HepG2 (cell line): ENCODE measurements around the gene CYP2W1. TPM values are rescaled to one million over a fixed set of nuclear protein-coding genes. Genes with fewer than 3 reads are reported as not detected.
A peak's percentile ranks its signal among the peaks of the same experiment; 100 is the strongest.

Source experiments
- GLI4 ChIP-seq: sonication (generic); formaldehyde crosslinking; IDR thresholded peaks from 2 replicates; pipeline ENCODE4 v1.5.1; 2020; ENCODE audit warnings: missing genetic modification reagents, mild to moderate bottlenecking, moderate library complexity, borderline replicate concordance
- HMGXB3 ChIP-seq: sonication (generic); formaldehyde crosslinking; IDR thresholded peaks from 2 replicates; pipeline ENCODE4 v1.4.0; 2020; ENCODE audit warnings: missing genetic modification reagents, borderline replicate concordance
- IRF9 ChIP-seq: sonication (generic); formaldehyde crosslinking; IDR thresholded peaks from 2 replicates; pipeline ENCODE4 v1.8.0; 2022; ENCODE audit warnings: missing genetic modification reagents, mild to moderate bottlenecking, borderline replicate concordance
- MAZ ChIP-seq, 2 experiments: sonication (generic) in 1 of 2; formaldehyde crosslinking in 1 of 2; IDR thresholded peaks; 2 replicates each; pipeline versions ENCODE4 v1.5.0 to v1.6.1; 2012 to 2020; ENCODE audit warnings: low read depth in 2 of 2, mild to moderate bottlenecking in 2 of 2, borderline replicate concordance in 1 of 2, improper control_type of control experiment in 1 of 2, low read length in 1 of 2, missing genetic modification reagents in 1 of 2, moderate library complexity in 1 of 2
- SPEN ChIP-seq: sonication (generic); formaldehyde crosslinking; IDR thresholded peaks from 2 replicates; pipeline ENCODE4 v1.5.1; 2020; ENCODE audit warnings: low read depth, mild to moderate bottlenecking, missing genetic modification reagents
- SSRP1 ChIP-seq: IDR thresholded peaks from 2 replicates; pipeline ENCODE4 v1.6.1; 2016; ENCODE audit warnings: control low read depth
- ZNF230 ChIP-seq: sonication (generic); formaldehyde crosslinking; IDR thresholded peaks from 2 replicates; pipeline ENCODE4 v1.4.0; 2020; ENCODE audit warnings: mild to moderate bottlenecking, missing genetic modification reagents
- ZNF232 ChIP-seq: sonication (generic); formaldehyde crosslinking; IDR thresholded peaks from 2 replicates; pipeline ENCODE4 v1.4.0; 2020; ENCODE audit warnings: missing genetic modification reagents, borderline replicate concordance
- ZNF296 ChIP-seq: sonication (generic); formaldehyde crosslinking; conservative IDR thresholded peaks from 2 replicates; pipeline ENCODE4 v1.5.0; 2020; ENCODE audit warnings: mild to moderate bottlenecking, missing genetic modification reagents
- ZNF362 ChIP-seq: sonication (generic); formaldehyde crosslinking; IDR thresholded peaks from 2 replicates; pipeline ENCODE4 v1.4.0; 2020; ENCODE audit warnings: missing genetic modification reagents, mild to moderate bottlenecking, borderline replicate concordance
- polyA plus RNA-seq, 8 experiments: library from polyadenylated mRNA; depleted of rRNA in 3 of 8; stranded (reverse) in 7 of 8; unstranded in 1 of 8; fragments of >200 nt; fragmentation: Illumina TruSeq in 4 of 8; extraction: Trizol in 4 of 8; gene quantifications; 2 replicates each; pipeline versions ENCODE4 v1.2.1 to v1.2.3, GENCODE V29; 2011 to 2016; ENCODE audit warnings: low read depth in 4 of 8, missing spikeins in 1 of 8, mixed read lengths in 1 of 8; ENCODE audit not compliant: insufficient read depth in 1 of 8
- total RNA-seq, 5 experiments: library from RNA; depleted of rRNA; stranded (reverse); fragments of >200 nt; fragmentation: Illumina TruSeq; extraction: Trizol; gene quantifications; 2 replicates each; pipeline ENCODE4 v1.2.3, GENCODE V29; 2016; ENCODE audit warnings: low read depth in 1 of 5
- TF ChIP-seq, protein P1 (sequence below): sonication (generic); formaldehyde crosslinking; IDR thresholded peaks from 2 replicates; pipeline ENCODE4 v1.5.0; 2020; ENCODE audit warnings: mild to moderate bottlenecking, missing genetic modification reagents
- TF ChIP-seq, protein P2 (sequence below): sonication (generic); formaldehyde crosslinking; IDR thresholded peaks from 2 replicates; pipeline ENCODE4 v1.8.1; 2022; ENCODE audit warnings: low read depth, mild to moderate bottlenecking, missing genetic modification reagents
- TF ChIP-seq, protein P3 (sequence below): sonication (generic); formaldehyde crosslinking; IDR thresholded peaks from 2 replicates; pipeline ENCODE4 v1.4.0; 2020; ENCODE audit warnings: missing genetic modification reagents; ENCODE audit errors: not compliant biosample characterization

Gene CYP2W1
- total and polyA plus RNA-seq, 2 of the 13 experiments (the other 11 are each of a cell fraction or from before 2014, with no cell fraction given) = 19.5 to 31.7 TPM

GRCh38 chr7:964401-965231 lies 18.4 kb upstream of the CYP2W1 start (continued):
- TF ChIP-seq ZNF362 (peak; percentile 11; the same call in 1 of the 2 replicates), IRF9 (CRISPR knock-in tag) (0 out of 2 replicates have a peak, but pooled peaks have one; percentile 35), ZNF296 (no peak), ZNF230 (no peak), MAZ (IDR thresholded peaks at IDR 0.05; ENCODE audit: borderline replicate concordance, low read depth, low read length) (no peak), MAZ (CRISPR knock-in tag; IDR thresholded peaks at IDR 0.05; ENCODE audit: low read depth) (0 out of 2 replicates have a peak, but pooled peaks have one; percentile 32), ZNF232 (CRISPR knock-in tag) (peak; percentile 22; the same call in 1 of the 2 replicates), GLI4 (CRISPR knock-in tag) (peak; percentile 73; the same call in 1 of the 2 replicates), SSRP1 (CRISPR knock-in tag) (0 out of 2 replicates have a peak, but pooled peaks have one; percentile 53), SPEN (CRISPR knock-in tag) (peak; percentile 51), HMGXB3 (0 out of 2 replicates have a peak, but pooled peaks have one; percentile 14)
- TF ChIP-seq, protein P1, sequence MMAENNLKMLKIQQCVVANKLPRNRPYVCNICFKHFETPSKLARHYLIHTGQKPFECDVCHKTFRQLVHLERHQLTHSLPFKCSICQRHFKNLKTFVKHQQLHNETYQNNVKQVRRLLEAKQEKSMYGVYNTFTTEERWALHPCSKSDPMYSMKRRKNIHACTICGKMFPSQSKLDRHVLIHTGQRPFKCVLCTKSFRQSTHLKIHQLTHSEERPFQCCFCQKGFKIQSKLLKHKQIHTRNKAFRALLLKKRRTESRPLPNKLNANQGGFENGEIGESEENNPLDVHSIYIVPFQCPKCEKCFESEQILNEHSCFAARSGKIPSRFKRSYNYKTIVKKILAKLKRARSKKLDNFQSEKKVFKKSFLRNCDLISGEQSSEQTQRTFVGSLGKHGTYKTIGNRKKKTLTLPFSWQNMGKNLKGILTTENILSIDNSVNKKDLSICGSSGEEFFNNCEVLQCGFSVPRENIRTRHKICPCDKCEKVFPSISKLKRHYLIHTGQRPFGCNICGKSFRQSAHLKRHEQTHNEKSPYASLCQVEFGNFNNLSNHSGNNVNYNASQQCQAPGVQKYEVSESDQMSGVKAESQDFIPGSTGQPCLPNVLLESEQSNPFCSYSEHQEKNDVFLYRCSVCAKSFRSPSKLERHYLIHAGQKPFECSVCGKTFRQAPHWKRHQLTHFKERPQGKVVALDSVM (CRISPR knock-in tag) = peak; percentile 98
- TF ChIP-seq, protein P2, sequence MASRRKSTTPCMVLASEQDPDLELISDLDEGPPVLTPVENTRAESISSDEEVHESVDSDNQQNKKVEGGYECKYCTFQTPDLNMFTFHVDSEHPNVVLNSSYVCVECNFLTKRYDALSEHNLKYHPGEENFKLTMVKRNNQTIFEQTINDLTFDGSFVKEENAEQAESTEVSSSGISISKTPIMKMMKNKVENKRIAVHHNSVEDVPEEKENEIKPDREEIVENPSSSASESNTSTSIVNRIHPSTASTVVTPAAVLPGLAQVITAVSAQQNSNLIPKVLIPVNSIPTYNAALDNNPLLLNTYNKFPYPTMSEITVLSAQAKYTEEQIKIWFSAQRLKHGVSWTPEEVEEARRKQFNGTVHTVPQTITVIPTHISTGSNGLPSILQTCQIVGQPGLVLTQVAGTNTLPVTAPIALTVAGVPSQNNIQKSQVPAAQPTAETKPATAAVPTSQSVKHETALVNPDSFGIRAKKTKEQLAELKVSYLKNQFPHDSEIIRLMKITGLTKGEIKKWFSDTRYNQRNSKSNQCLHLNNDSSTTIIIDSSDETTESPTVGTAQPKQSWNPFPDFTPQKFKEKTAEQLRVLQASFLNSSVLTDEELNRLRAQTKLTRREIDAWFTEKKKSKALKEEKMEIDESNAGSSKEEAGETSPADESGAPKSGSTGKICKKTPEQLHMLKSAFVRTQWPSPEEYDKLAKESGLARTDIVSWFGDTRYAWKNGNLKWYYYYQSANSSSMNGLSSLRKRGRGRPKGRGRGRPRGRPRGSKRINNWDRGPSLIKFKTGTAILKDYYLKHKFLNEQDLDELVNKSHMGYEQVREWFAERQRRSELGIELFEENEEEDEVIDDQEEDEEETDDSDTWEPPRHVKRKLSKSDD (CRISPR knock-in tag) = 0 out of 2 replicates have a peak, but pooled peaks have one; percentile 21
- TF ChIP-seq, protein P3, sequence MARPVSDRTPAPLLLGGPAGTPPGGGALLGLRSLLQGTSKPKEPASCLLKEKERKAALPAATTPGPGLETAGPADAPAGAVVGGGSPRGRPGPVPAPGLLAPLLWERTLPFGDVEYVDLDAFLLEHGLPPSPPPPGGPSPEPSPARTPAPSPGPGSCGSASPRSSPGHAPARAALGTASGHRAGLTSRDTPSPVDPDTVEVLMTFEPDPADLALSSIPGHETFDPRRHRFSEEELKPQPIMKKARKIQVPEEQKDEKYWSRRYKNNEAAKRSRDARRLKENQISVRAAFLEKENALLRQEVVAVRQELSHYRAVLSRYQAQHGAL (CRISPR knock-in tag) = no peak
